Activated CD4-positive, alpha-beta memory T cell treated with anti-CD3 and anti-CD28 coated beads, Interleukin-2, amount 10 ng/mL, durations not matched to agents 7 days and 5 days (primary cell): Measurements from ENCODE around the gene PPP3CB. TPM values are rescaled to one million over a fixed set of nuclear protein-coding genes. Genes with fewer than 3 reads are reported as not detected.

Experiments used
- CTCF ChIA-PET: fragments of 350-600 bp; sonication (Branson Sonifier 250); formaldehyde crosslinking; loops from one replicate; lab custom pipeline; 2021; ENCODE audit warnings: antibody characterized with exemption, inconsistent platforms; lab: Charles Lee
- POLR2A ChIA-PET: fragments of 350-600 bp; sonication (Branson Sonifier 250); formaldehyde crosslinking; loops from one replicate; lab custom pipeline; 2021; ENCODE audit warnings: antibody characterized with exemption; lab: Charles Lee
- DNase-seq: peaks from one replicate; pipeline ENCODE4 v3.0.0-alpha.2; 2020
- H3K27ac Mint-ChIP-seq: one replicate; pipeline ENCODE4 v1.8.0; 2021; ENCODE audit warnings: mild to moderate bottlenecking, mixed read lengths
- H3K27me3 Mint-ChIP-seq: one replicate; pipeline ENCODE4 v1.8.0; 2021; ENCODE audit warnings: mixed read lengths
- H3K36me3 Mint-ChIP-seq: one replicate; pipeline ENCODE4 v1.8.0; 2021; ENCODE audit warnings: low read depth, mixed read lengths
- H3K4me1 Mint-ChIP-seq: one replicate; pipeline ENCODE4 v1.8.0; 2021; ENCODE audit warnings: mixed read lengths
- H3K4me3 Mint-ChIP-seq: one replicate; pipeline ENCODE4 v1.8.0; 2021; ENCODE audit warnings: mild to moderate bottlenecking, mixed read lengths
- H3K9me3 Mint-ChIP-seq: one replicate; pipeline ENCODE4 v1.8.0; 2021; ENCODE audit warnings: mixed read lengths
- total RNA-seq, 2 experiments: library from RNA; stranded (reverse); gene quantifications; one replicate each; pipeline ENCODE4 v1.2.3, GENCODE V29; 2021

PPP3CB gene
- total RNA-seq, 2 experiments from 2014 or later = 53.4 to 55.4 TPM

DNA sequence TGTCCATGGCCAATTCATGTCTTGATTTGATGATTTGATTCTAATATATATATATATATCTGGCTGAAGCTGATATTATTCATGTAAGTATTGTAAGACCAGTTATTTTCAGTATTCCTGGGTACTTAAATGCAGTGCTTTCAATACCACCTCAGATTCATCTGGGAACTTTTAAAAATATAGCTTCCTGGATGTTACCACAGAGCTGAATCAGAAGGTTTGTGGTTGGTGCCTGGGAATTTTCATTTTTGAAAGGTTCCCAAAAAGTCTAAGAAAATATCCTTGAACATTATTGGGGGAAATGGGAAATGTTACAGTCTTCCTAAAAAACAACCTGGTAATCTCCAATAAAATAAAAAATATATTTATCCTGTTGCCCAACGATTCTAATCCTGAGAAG, 10.7 kb upstream of the PPP3CB start:
- Mint-ChIP-seq H3K27ac (no peak overlapping the region), H3K27me3 (no peaks in the 10 kb centered on the region)
- POLR2A ChIA-PET = interaction anchor here (0.8 to 2.2 kb wide), 2 partner anchors 11 to 59 kb away, joined by 3 to 15 read pairs; partner anchors contain the start of gene PPP3CB

DNA sequence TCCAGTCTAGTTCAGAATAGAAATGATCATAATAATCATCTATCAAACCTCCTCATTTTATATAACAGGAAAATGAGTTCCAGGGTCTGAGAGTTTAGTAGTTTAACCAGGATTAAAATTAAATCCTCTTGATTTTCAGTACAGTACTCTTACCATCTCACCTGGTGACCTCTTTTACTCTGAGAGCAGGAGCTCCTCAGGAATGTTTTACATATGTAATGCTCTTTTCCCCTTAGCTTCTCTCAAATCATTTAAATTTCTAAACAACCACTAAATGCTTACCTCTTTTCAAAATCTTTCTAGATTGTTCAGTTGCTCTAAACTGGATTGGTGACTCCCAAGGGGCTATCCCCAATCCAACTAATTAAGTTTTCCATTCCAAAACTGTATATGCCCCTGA, 10.2 kb upstream of the PPP3CB start:
- Mint-ChIP-seq H3K27ac (no peak overlapping the region), H3K27me3 (no peaks in the 10 kb centered on the region), H3K9me3 (no peaks in the 10 kb centered on the region), H3K4me1 (peaks cover 25% of the 10 kb centered on the region), H3K4me3 (no peak overlapping the region), H3K36me3 (peaks cover 36% of the 10 kb centered on the region)
- DNase-seq = no peak
- ChIA-PET CTCF (no interaction called here), POLR2A (interaction anchor here (0.8 to 2.2 kb wide), 2 partner anchors 11 to 59 kb away, joined by 3 to 15 read pairs; partner anchors contain the start of gene PPP3CB)

More for the DNA sequence above, 10.7 kb upstream of the PPP3CB start:
- Mint-ChIP-seq H3K4me3 (no peak overlapping the region), H3K9me3 (no peaks in the 10 kb centered on the region), H3K36me3 (peaks cover 32% of the 10 kb centered on the region), H3K4me1 (peaks cover 21% of the 10 kb centered on the region)
- DNase-seq = no peak
- CTCF ChIA-PET = no interaction called here

DNA sequence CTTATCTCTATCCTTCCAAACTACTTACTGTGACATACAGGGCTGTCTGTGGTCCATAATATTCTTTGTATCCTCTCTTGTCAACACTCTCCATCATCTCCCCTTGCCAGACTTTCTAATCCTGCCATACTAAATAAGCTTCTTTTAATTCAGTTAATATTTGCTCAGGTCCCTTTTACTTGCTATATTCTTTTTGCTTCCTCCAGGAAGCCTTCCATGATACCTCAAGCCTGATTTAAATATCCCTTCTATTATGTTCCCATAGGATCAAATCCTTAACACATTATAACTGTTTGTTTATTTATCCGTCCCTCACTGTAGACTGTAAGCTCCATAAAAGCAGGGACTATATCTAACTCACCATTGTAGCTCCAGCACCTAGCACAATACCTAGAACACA, 7.2 kb upstream of the PPP3CB start:
- H3K4me3 Mint-ChIP-seq = no peak overlapping the region
- ChIA-PET POLR2A (interaction anchor here (0.6 kb wide), 1 partner anchor 12 kb away, joined by 3 read pairs; no protein-coding TSS in a partner anchor), CTCF (interaction anchor here (1.3 kb wide), 1 partner anchor 26 kb away, joined by 3 read pairs; no protein-coding TSS in a partner anchor)
- H3K36me3 Mint-ChIP-seq = peaks cover 47% of the 10 kb centered on the region
- no peaks in the 10 kb centered on the region for H3K9me3 Mint-ChIP-seq
- peaks cover 28% of the 10 kb centered on the region for H3K4me1 Mint-ChIP-seq
- no peaks in the 10 kb centered on the region for H3K27me3 Mint-ChIP-seq
- DNase-seq = no peak
- H3K27ac Mint-ChIP-seq = no peak overlapping the region

DNA sequence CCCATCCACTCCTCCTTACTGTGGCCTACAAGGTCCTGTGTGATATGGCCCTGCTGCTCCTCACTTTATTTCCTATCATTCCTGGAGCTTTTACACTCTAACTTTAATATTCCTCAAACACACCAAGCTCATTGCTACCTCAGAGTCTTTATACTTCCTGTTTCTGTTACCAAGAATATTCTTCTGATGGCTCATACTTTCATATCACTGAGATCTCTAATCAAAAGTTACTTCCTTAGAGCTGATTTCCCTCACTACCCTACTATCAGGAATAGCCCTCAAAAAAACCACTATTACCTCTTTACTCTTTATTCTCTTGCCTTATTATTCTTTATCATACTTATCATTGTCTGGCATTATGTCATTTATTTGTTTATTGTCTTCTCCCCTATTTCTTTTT, 5.8 kb upstream of the PPP3CB start:
- H3K4me1 Mint-ChIP-seq = peaks cover 35% of the 10 kb centered on the region
- H3K4me3 Mint-ChIP-seq = no peak overlapping the region
- H3K9me3 Mint-ChIP-seq = no peaks in the 10 kb centered on the region
- peaks cover 56% of the 10 kb centered on the region for H3K36me3 Mint-ChIP-seq
- CTCF ChIA-PET = interaction anchor here (0.5 to 1.0 kb wide), 3 partner anchors 25 to 333 kb away, joined by 3 to 4 read pairs (median 4); no protein-coding TSS in a partner anchor
- peak overlapping the region; percentile 66 for H3K27ac Mint-ChIP-seq
- H3K27me3 Mint-ChIP-seq = no peaks in the 10 kb centered on the region
- no peak for DNase-seq
- POLR2A ChIA-PET = no interaction called here

DNA sequence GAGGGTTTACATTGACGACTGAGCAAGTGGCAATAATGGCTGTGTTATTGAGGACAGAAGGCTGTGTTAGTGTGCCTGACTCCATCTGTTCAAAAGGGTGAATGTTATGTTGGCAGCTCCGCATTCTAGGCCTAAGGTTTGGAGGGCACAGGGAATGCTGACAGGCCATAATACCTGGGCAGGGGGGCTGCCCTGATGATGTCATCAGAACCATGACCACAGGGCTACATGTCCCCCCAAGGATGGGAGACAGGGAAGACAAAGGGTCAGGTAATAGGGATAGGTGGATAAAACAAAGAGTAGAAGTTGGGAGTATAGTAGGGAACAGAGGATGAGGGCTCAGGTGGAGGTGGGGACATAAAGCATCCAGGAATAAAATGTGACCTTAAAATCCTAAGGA, 1.8 kb upstream of the PPP3CB start:
- no peak for DNase-seq
- H3K4me1 Mint-ChIP-seq = peaks cover 57% of the 10 kb centered on the region
- peaks cover 47% of the 10 kb centered on the region for H3K36me3 Mint-ChIP-seq
- H3K27me3 Mint-ChIP-seq = no peaks in the 10 kb centered on the region
- ChIA-PET CTCF (no interaction called here), POLR2A (interaction anchor here (0.6 to 4.5 kb wide), 2 partner anchors 16 to 85 kb away, joined by 3 to 63 read pairs; partner anchors contain the start of gene ANXA7)
- no peak overlapping the region for H3K4me3 Mint-ChIP-seq
- no peak overlapping the region for H3K27ac Mint-ChIP-seq
- no peaks in the 10 kb centered on the region for H3K9me3 Mint-ChIP-seq

DNA sequence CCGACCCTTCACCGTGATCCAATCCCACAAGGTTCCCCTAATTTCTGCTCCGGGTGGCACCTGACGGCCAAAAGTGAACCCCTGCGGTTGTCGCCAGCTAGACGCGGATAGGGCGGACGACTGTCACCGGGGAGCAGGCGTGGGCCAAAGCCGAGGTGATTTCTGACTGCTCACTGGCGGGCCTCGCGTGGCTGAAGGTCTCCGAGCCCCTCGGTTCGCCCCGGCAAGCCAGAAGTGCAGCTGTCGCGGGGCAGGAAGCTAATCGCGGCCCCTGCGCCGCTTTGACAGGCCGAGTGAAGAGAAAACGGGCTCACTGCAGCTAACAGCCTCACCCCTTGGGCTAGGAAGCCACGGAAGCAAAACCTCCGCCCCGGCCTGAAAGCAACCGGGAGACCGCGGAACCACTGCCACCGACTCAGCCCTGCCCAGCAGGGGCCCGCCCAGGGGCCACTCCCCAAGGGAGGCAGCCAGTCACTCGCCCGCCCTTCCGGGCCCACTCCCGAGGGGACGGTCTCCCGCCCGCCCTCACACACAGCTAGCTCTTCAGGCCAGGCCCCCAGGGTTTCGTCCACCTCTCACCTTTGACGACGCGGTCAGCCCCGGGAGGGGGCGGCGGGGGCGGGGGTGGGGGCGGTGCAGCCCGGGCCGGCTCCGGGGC, 469 bp downstream of the PPP3CB start:
- Mint-ChIP-seq H3K4me3 (peak overlapping the region; percentile 89), H3K4me1 (peaks cover 45% of the 10 kb centered on the region), H3K9me3 (no peaks in the 10 kb centered on the region), H3K27me3 (no peaks in the 10 kb centered on the region), H3K27ac (peak overlapping the region; percentile 96), H3K36me3 (peaks cover 39% of the 10 kb centered on the region)
- peak; percentile 94 for DNase-seq
- CTCF ChIA-PET = interaction anchor here (1.0 to 1.8 kb wide), 4 partner anchors 14 to 277 kb away, joined by 3 to 7 read pairs (median 4); partner anchors contain the start of gene ANXA7
- POLR2A ChIA-PET = interaction anchor here (0.8 to 4.5 kb wide), 42 partner anchors 10 to 681 kb away, joined by 3 to 63 read pairs (median 6); partner anchors contain the start of genes ANXA7, CFAP70, CHCHD1 and DNAJC9

DNA sequence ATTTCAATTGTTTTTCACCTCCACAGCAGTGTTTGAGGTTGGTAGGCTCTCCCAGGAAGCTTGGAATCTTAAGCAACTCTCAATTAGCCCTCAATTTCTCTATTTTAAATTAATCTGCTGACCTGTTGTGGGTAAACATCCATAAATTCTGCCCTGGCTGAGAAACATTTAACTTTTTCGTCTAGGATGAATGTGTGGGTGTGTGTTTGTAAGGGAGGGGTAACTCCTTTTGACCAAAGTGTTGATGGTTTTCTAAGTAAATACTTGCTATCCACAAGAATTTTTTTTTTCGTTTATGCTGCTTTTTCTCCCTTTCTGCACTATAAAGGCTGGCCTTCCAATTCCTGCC, 973 bp downstream of the PPP3CB start:
- ChIA-PET POLR2A (interaction anchor here (0.8 to 4.5 kb wide), 37 partner anchors 9 to 682 kb away, joined by 3 to 63 read pairs (median 7); partner anchors contain the start of genes ANXA7, CFAP70, DNAJC9 and ECD), CTCF (interaction anchor here (1.0 to 1.8 kb wide), 3 partner anchors 14 to 278 kb away, joined by 3 to 7 read pairs (median 4); partner anchors contain the start of gene ANXA7)
- H3K36me3 Mint-ChIP-seq = peaks cover 38% of the 10 kb centered on the region
- peak overlapping the region; percentile 96 for H3K27ac Mint-ChIP-seq
- no peak for DNase-seq
- H3K4me3 Mint-ChIP-seq = peak overlapping the region; percentile 89
- H3K4me1 Mint-ChIP-seq = peaks cover 48% of the 10 kb centered on the region
- no peaks in the 10 kb centered on the region for H3K27me3 Mint-ChIP-seq
- no peaks in the 10 kb centered on the region for H3K9me3 Mint-ChIP-seq

DNA sequence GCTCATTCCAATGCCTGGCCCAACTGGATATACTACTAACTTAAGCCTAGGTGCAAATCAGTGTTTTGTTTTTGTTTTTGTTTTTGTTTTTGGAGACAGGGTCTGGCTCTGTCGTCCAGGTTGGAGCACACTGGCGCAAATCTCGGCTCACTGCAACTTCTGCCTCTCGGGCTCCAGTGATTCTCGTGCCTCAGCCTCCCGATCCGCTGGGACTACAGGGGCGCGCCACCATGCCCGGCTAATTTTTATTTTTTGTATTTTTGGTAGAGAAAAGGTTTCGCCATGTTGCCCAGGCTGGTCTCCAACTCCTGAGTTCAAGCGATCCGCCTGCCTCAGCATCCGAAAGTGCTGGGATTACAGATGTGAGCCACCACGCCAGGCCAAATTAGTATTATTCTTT, 1.6 kb downstream of the PPP3CB start:
- no peaks in the 10 kb centered on the region for H3K9me3 Mint-ChIP-seq
- no peak for DNase-seq
- no peaks in the 10 kb centered on the region for H3K27me3 Mint-ChIP-seq
- CTCF ChIA-PET = no interaction called here
- peak overlapping the region; percentile 41 for H3K27ac Mint-ChIP-seq
- peaks cover 39% of the 10 kb centered on the region for H3K36me3 Mint-ChIP-seq
- POLR2A ChIA-PET = interaction anchor here (0.9 to 4.5 kb wide), 25 partner anchors 9 to 368 kb away, joined by 3 to 63 read pairs (median 12); partner anchors contain the start of genes ANXA7, CFAP70, DNAJC9 and ECD
- H3K4me1 Mint-ChIP-seq = peaks cover 48% of the 10 kb centered on the region
- peak overlapping the region; percentile 70 for H3K4me3 Mint-ChIP-seq

DNA sequence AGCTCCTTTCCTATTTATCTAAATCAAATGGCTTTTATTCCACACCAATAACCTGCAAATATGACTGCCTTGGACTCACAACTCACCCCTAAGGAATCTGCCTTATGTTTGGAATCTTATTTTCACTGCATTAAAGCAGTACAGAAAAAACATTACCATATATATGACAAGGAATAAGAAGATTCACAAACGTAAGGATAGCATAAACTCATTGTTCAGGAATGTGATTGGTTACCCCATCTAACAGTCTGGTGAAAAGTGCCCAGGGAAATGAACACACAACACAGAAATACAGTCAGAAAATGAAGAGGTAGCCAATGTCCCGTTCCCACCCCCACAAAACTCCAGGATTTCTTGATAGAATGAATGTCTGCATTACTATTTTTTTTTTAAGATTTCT, 2.0 kb downstream of the PPP3CB start:
- ChIA-PET POLR2A (interaction anchor here (0.9 to 4.5 kb wide), 6 partner anchors 10 to 132 kb away, joined by 3 to 63 read pairs (median 10); partner anchors contain the start of gene ANXA7), CTCF (interaction anchor here (0.7 kb wide), 1 partner anchor 226 kb away, joined by 3 read pairs; no protein-coding TSS in a partner anchor)
- H3K4me3 Mint-ChIP-seq = peak overlapping the region; percentile 70
- H3K4me1 Mint-ChIP-seq = peaks cover 51% of the 10 kb centered on the region
- no peak for DNase-seq
- peaks cover 43% of the 10 kb centered on the region for H3K36me3 Mint-ChIP-seq
- H3K27me3 Mint-ChIP-seq = no peaks in the 10 kb centered on the region
- peak overlapping the region; percentile 61 for H3K27ac Mint-ChIP-seq
- no peaks in the 10 kb centered on the region for H3K9me3 Mint-ChIP-seq

DNA sequence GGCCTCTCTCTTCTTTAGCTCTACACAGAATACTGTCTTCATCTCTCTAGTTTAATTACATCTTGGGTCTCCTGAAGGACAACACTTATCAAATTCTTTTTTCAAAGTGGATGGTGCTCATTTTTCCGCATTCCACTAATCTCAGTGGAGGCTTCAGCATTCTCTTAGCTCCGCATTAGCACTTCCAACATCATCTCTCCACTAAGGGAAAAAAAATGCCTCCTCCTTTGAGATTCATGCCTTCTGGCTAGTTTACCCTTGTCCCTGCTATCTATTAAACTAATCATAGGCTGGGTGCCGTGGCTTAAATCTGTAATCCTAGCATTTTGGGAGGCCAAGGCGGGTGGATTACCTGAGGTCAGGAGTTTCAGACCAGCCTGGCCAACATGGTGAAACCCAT, 9.2 kb downstream of the PPP3CB start:
- Mint-ChIP-seq H3K9me3 (no peaks in the 10 kb centered on the region), H3K4me1 (peaks cover 24% of the 10 kb centered on the region), H3K4me3 (no peak overlapping the region), H3K36me3 (peaks cover 45% of the 10 kb centered on the region), H3K27ac (no peak overlapping the region), H3K27me3 (no peaks in the 10 kb centered on the region)
- no peak for DNase-seq
- ChIA-PET CTCF (no interaction called here), POLR2A (no interaction called here)

DNA sequence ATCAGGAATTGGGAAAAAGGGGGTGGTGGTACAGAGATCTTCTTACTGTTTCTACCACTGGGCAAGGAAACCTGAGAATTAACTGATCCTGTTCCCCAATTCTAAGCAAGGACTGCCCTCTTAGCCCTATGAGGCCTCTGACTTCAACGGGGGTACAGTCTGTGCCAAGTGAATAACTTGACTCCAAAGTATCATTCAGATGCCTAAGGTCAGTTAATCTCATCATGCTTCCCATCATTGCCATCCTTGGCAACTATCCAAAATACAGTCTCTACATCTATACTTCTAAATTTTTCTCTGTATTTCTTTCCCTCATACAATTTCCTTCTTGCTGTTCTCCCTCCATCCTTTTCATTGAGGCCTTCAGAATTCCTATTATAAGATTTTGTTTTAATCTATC, 10.5 kb downstream of the PPP3CB start:
- H3K4me1 Mint-ChIP-seq = peaks cover 33% of the 10 kb centered on the region
- no peak overlapping the region for H3K4me3 Mint-ChIP-seq
- ChIA-PET POLR2A (interaction anchor here (1.9 kb wide), 1 partner anchor 10 kb away, joined by 12 read pairs; the partner anchor contains the start of gene PPP3CB), CTCF (no interaction called here)
- H3K9me3 Mint-ChIP-seq = no peaks in the 10 kb centered on the region
- peaks cover 45% of the 10 kb centered on the region for H3K36me3 Mint-ChIP-seq
- H3K27me3 Mint-ChIP-seq = no peaks in the 10 kb centered on the region
- no peak for DNase-seq
- H3K27ac Mint-ChIP-seq = no peak overlapping the region

DNA sequence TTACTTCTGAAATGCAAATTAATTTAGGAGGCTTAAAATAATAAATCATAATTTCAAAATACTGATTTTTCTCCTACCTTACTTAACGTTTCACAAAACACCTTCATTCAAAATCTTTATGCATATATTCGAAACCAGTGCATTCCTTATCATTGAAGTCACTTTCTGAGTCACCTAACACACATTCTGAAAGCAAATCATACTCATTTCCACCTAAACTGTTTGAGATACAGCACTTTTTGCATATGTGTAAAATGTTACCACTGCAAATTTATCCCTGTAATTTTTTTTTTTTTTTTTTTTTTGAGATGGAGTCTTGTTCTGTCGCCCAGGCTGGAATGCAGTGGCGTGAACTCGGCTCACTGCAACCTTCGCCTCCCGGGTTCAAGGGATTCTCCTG, 15.7 kb downstream of the PPP3CB start:
- Mint-ChIP-seq H3K27me3 (no peaks in the 10 kb centered on the region), H3K9me3 (no peaks in the 10 kb centered on the region), H3K27ac (peak overlapping the region; percentile 66), H3K4me1 (peaks cover 40% of the 10 kb centered on the region), H3K36me3 (peaks cover 41% of the 10 kb centered on the region), H3K4me3 (peak overlapping the region; percentile 9)
- ChIA-PET POLR2A (interaction anchor here (0.9 to 4.7 kb wide), 4 partner anchors 9 to 15 kb away, joined by 3 to 60 read pairs (median 10); partner anchors contain the start of gene PPP3CB), CTCF (interaction anchor here (1.0 to 1.8 kb wide), 2 partner anchors 13 to 15 kb away, joined by 3 to 7 read pairs; partner anchors contain the start of gene PPP3CB)
- no peak for DNase-seq
